ENCODE measurements around the gene SPON2.

The SPON2 gene

DNA sequence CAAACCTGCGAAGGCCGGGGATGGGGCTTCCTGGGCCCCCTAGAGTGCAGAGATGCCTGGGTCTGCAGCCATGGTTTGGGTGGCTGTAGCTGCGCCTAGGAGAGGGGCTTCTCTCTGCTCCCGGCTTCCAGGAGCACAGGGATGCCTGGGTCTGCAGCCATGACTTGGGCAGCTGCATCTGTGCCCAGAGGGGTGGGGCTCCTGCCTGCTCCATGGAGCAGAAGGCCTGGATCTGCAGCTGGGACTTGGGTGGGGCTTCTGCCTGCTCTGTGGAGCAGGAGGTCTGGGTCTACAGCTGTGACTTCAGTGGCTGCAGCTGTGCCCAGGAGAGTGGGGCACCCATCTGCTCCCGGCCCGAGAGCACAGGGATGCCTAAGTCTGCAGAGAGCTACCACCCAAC is 20.8 kb downstream of the SPON2 start:
- H3K27me3 ChIP-seq (ENCODE audit: insufficient read depth, insufficient read length), result peaks cover 3% of the 10 kb centered on the region
- H3K4me1 ChIP-seq (ENCODE audit: insufficient read depth, insufficient read length), result no peaks in the 10 kb centered on the region
- no peak for DNase-seq (ENCODE audit: low read depth, low spot score)
- no peaks in the 10 kb centered on the region for H3K36me3 ChIP-seq (ENCODE audit: insufficient read depth, insufficient read length, low read length)
- no peak for TF ChIP-seq YY1 (IDR thresholded peaks at IDR 0.05; ENCODE audit: insufficient read depth, insufficient read length)
- TF ChIP-seq ZNF274 (IDR thresholded peaks at IDR 0.05; ENCODE audit: low read depth, low read length), result no peak
- H3K9me3 ChIP-seq (ENCODE audit: insufficient read depth, low read length), result peaks cover 24% of the 10 kb centered on the region; the same call in 1 of the 2 replicates
- H3K9ac ChIP-seq (ENCODE audit: insufficient read length, low read depth), result no peak overlapping the region
- H3K4me3 ChIP-seq (ENCODE audit: insufficient read length, low read depth), result no peak overlapping the region

- H3K9ac ChIP-seq (ENCODE audit: insufficient read length, low read depth), result no peak overlapping the region
- no peak for DNase-seq (ENCODE audit: low read depth, low spot score)
- peaks cover 3% of the 10 kb centered on the region for H3K27me3 ChIP-seq (ENCODE audit: insufficient read depth, insufficient read length)
- H3K4me1 ChIP-seq (ENCODE audit: insufficient read depth, insufficient read length), result no peaks in the 10 kb centered on the region
- H3K36me3 ChIP-seq (ENCODE audit: insufficient read depth, insufficient read length, low read length), result no peaks in the 10 kb centered on the region
- TF ChIP-seq SUZ12 (IDR thresholded peaks at IDR 0.05; ENCODE audit: extremely low read depth, insufficient read depth, insufficient read length), result no peak
- no peak for TF ChIP-seq YY1 (IDR thresholded peaks at IDR 0.05; ENCODE audit: insufficient read depth, insufficient read length)
- TF ChIP-seq ZNF274 (IDR thresholded peaks at IDR 0.05; ENCODE audit: low read depth, low read length), result no peak
- H3K4me3 ChIP-seq (ENCODE audit: insufficient read length, low read depth), result no peak overlapping the region
- peaks cover 24% of the 10 kb centered on the region; the same call in 1 of the 2 replicates for H3K9me3 ChIP-seq (ENCODE audit: insufficient read depth, low read length)
Observed at GRCh38 chr4:1150875-1151274, 21.5 kb downstream of the SPON2 start.

GRCh38 chr4:1139860-1140259 is 32.5 kb downstream of the SPON2 start:
- H3K4me3 ChIP-seq (ENCODE audit: insufficient read length, low read depth), result no peak overlapping the region
- H3K27me3 ChIP-seq (ENCODE audit: insufficient read depth, insufficient read length), result peaks cover 3% of the 10 kb centered on the region
- H3K9me3 ChIP-seq (ENCODE audit: insufficient read depth, low read length), result no peaks in the 10 kb centered on the region
- H3K9ac ChIP-seq (ENCODE audit: insufficient read length, low read depth), result no peak overlapping the region
- H3K4me1 ChIP-seq (ENCODE audit: insufficient read depth, insufficient read length), result no peaks in the 10 kb centered on the region
- DNase-seq (ENCODE audit: low read depth, low spot score), result no peak
- no peaks in the 10 kb centered on the region for H3K36me3 ChIP-seq (ENCODE audit: insufficient read depth, insufficient read length, low read length)
- no peak for TF ChIP-seq ZNF274 (IDR thresholded peaks at IDR 0.05; ENCODE audit: low read depth, low read length)
- no peak for TF ChIP-seq YY1 (IDR thresholded peaks at IDR 0.05; ENCODE audit: insufficient read depth, insufficient read length)
- TF ChIP-seq SUZ12 (IDR thresholded peaks at IDR 0.05; ENCODE audit: extremely low read depth, insufficient read depth, insufficient read length), result no peak

- DNase-seq (ENCODE audit: low read depth, low spot score), result no peak
- Histone ChIP-seq H3K4me3 (ENCODE audit: insufficient read length, low read depth) (no peak overlapping the region), H3K4me1 (ENCODE audit: insufficient read depth, insufficient read length) (no peaks in the 10 kb centered on the region), H3K9me3 (ENCODE audit: insufficient read depth, low read length) (no peaks in the 10 kb centered on the region), H3K9ac (ENCODE audit: insufficient read length, low read depth) (no peak overlapping the region), H3K27me3 (ENCODE audit: insufficient read depth, insufficient read length) (peaks cover 3% of the 10 kb centered on the region), H3K36me3 (ENCODE audit: insufficient read depth, insufficient read length, low read length) (no peaks in the 10 kb centered on the region)
- TF ChIP-seq YY1 (IDR thresholded peaks at IDR 0.05; ENCODE audit: insufficient read depth, insufficient read length) (no peak), ZNF274 (IDR thresholded peaks at IDR 0.05; ENCODE audit: low read depth, low read length) (no peak), SUZ12 (IDR thresholded peaks at IDR 0.05; ENCODE audit: extremely low read depth, insufficient read depth, insufficient read length) (no peak)
Observed at GRCh38 chr4:1137850-1138249, 34.5 kb downstream of the SPON2 start.

DNA sequence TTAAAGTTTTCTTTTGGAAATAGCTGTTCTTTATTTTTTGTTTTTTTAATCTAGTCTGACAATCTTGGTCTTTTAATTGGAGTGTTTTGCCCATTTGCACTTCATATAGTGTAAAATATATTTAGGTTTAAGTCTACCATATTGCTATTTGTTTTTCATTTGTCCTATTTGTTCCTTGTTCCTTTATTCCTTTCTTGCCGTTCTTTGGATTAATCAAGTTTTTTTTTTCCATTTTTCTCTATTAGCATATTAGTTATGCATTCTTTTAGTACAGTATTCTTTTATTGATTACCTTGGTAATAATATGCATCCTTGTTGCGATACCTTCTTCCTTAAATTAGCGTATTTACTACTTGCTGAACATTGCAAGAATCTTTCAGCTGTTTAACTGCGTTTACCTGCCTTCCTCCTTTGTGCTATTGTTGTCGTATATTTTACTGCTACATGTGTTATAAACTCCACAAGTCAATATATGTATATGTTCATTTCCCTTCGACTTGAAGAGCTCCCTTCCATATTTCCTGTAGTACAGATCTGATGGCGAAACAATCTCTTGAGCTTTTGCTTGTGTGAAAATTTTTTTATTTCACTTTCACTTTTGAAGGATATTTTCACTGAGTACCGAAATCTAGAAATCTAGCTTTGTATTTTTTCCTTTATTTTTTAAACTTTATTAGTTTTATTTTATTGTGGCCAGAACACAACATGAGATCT is 35.2 kb downstream of the SPON2 start:
- TF ChIP-seq YY1 (IDR thresholded peaks at IDR 0.05; ENCODE audit: insufficient read depth, insufficient read length), result no peak
- no peak overlapping the region for H3K4me3 ChIP-seq (ENCODE audit: insufficient read length, low read depth)
- peaks cover 1% of the 10 kb centered on the region for H3K27me3 ChIP-seq (ENCODE audit: insufficient read depth, insufficient read length)
- no peaks in the 10 kb centered on the region for H3K4me1 ChIP-seq (ENCODE audit: insufficient read depth, insufficient read length)
- DNase-seq (ENCODE audit: low read depth, low spot score), result no peak
- no peak overlapping the region for H3K9ac ChIP-seq (ENCODE audit: insufficient read length, low read depth)
- H3K36me3 ChIP-seq (ENCODE audit: insufficient read depth, insufficient read length, low read length), result no peaks in the 10 kb centered on the region
- H3K9me3 ChIP-seq (ENCODE audit: insufficient read depth, low read length), result no peaks in the 10 kb centered on the region

- no peak for TF ChIP-seq ZNF274 (IDR thresholded peaks at IDR 0.05; ENCODE audit: low read depth, low read length)
- no peak for TF ChIP-seq SUZ12 (IDR thresholded peaks at IDR 0.05; ENCODE audit: extremely low read depth, insufficient read depth, insufficient read length)
- no peak for TF ChIP-seq YY1 (IDR thresholded peaks at IDR 0.05; ENCODE audit: insufficient read depth, insufficient read length)
- Histone ChIP-seq H3K27me3 (ENCODE audit: insufficient read depth, insufficient read length) (no peaks in the 10 kb centered on the region), H3K4me3 (ENCODE audit: insufficient read length, low read depth) (no peak overlapping the region), H3K36me3 (ENCODE audit: insufficient read depth, insufficient read length, low read length) (no peaks in the 10 kb centered on the region), H3K9me3 (ENCODE audit: insufficient read depth, low read length) (no peaks in the 10 kb centered on the region), H3K4me1 (ENCODE audit: insufficient read depth, insufficient read length) (no peaks in the 10 kb centered on the region), H3K9ac (ENCODE audit: insufficient read length, low read depth) (no peak overlapping the region)
- DNase-seq (ENCODE audit: low read depth, low spot score), result no peak
Observed at GRCh38 chr4:1136048-1136447, 36.3 kb downstream of the SPON2 start.

GRCh38 chr4:1133033-1133432 is 39.4 kb downstream of the SPON2 start:
- H3K4me3 ChIP-seq (ENCODE audit: insufficient read length, low read depth), result no peak overlapping the region
- H3K9ac ChIP-seq (ENCODE audit: insufficient read length, low read depth), result no peak overlapping the region
- H3K4me1 ChIP-seq (ENCODE audit: insufficient read depth, insufficient read length), result peaks cover 2% of the 10 kb centered on the region
- no peak for TF ChIP-seq SUZ12 (IDR thresholded peaks at IDR 0.05; ENCODE audit: extremely low read depth, insufficient read depth, insufficient read length)
- TF ChIP-seq YY1 (IDR thresholded peaks at IDR 0.05; ENCODE audit: insufficient read depth, insufficient read length), result no peak
- no peak for TF ChIP-seq ZNF274 (IDR thresholded peaks at IDR 0.05; ENCODE audit: low read depth, low read length)
- DNase-seq (ENCODE audit: low read depth, low spot score), result no peak
- no peaks in the 10 kb centered on the region for H3K27me3 ChIP-seq (ENCODE audit: insufficient read depth, insufficient read length)
- H3K36me3 ChIP-seq (ENCODE audit: insufficient read depth, insufficient read length, low read length), result no peaks in the 10 kb centered on the region
- H3K9me3 ChIP-seq (ENCODE audit: insufficient read depth, low read length), result no peaks in the 10 kb centered on the region
